H9 (cell line): ENCODE data around the gene APBB3. TPM values are rescaled to one million over a fixed set of nuclear protein-coding genes. Genes with fewer than 3 reads are reported as not detected.
"Not testable (repeated sequence)": the region's sequence is repeated elsewhere in the genome, so short reads cannot be mapped to it uniquely, and the experiment has no call there.

ENCODE experiments used
- DNase-seq: peaks from one replicate; pipeline ENCODE4 v3.0.0-alpha.2; 2017
- H2AFZ ChIP-seq: one replicate; pipeline ENCODE4 v1.6.1; 2013; ENCODE audit warnings: mild to moderate bottlenecking, low read length, control low read depth, moderate library complexity
- H2AK5ac ChIP-seq: 2 replicates; pipeline ENCODE4 v1.6.1; 2013; ENCODE audit warnings: low read length, control low read depth, mixed read lengths; ENCODE audit not compliant: insufficient read length
- H2BK120ac ChIP-seq: one replicate; pipeline ENCODE4 v1.6.1; 2013; ENCODE audit warnings: low read depth, mild to moderate bottlenecking, low read length, control low read depth, inconsistent platforms; ENCODE audit not compliant: poor library complexity, severe bottlenecking
- H2BK12ac ChIP-seq: 2 replicates; pipeline ENCODE4 v1.6.1; 2013; ENCODE audit warnings: low read length, control low read depth, mixed read lengths, low read depth; ENCODE audit not compliant: insufficient read length
- H2BK15ac ChIP-seq: 2 replicates; pipeline ENCODE4 v1.6.1; 2013; ENCODE audit warnings: low read depth, low read length, control low read depth
- H2BK20ac ChIP-seq: one replicate; pipeline ENCODE4 v1.6.1; 2013; ENCODE audit warnings: low read depth, mild to moderate bottlenecking, low read length, control low read depth, inconsistent platforms; ENCODE audit not compliant: poor library complexity, severe bottlenecking
- H2BK5ac ChIP-seq: 2 replicates; pipeline ENCODE4 v1.6.1; 2013; ENCODE audit warnings: low read length, control low read depth, mixed read lengths; ENCODE audit not compliant: insufficient read length
- H3K14ac ChIP-seq: 2 replicates; pipeline ENCODE4 v1.6.1; 2013; ENCODE audit warnings: low read length, control low read depth; ENCODE audit not compliant: insufficient read depth
- H3K18ac ChIP-seq: 2 replicates; pipeline ENCODE4 v1.6.1; 2013; ENCODE audit warnings: low read depth, mild to moderate bottlenecking, mixed read lengths, low read length, control low read depth; ENCODE audit not compliant: insufficient read length
- H3K23ac ChIP-seq: 2 replicates; pipeline ENCODE4 v1.6.1; 2013; ENCODE audit warnings: low read length, control low read depth, mixed read lengths, low read depth; ENCODE audit not compliant: insufficient read length
- H3K23me2 ChIP-seq: 2 replicates; pipeline ENCODE4 v1.6.1; 2013; ENCODE audit warnings: low read depth, mild to moderate bottlenecking, mixed read lengths, low read length, control low read depth; ENCODE audit not compliant: insufficient read length, poor library complexity, severe bottlenecking
- H3K27ac ChIP-seq: 2 replicates; pipeline ENCODE4 v1.5.1; 2013; ENCODE audit warnings: low read length, control low read depth, mixed read lengths, low read depth; ENCODE audit not compliant: insufficient read length
- H3K27me3 ChIP-seq: 2 replicates; pipeline ENCODE4 v1.6.1; 2013; ENCODE audit warnings: low read length, control low read depth, inconsistent platforms; ENCODE audit not compliant: insufficient read depth
- H3K4ac ChIP-seq: 2 replicates; pipeline ENCODE4 v1.6.1; 2013; ENCODE audit warnings: low read depth, mild to moderate bottlenecking, control low read depth, inconsistent platforms, low read length, moderate library complexity
- H3K4me1 ChIP-seq: 2 replicates; pipeline ENCODE4 v1.6.1; 2013; ENCODE audit warnings: low read length, control low read depth, inconsistent platforms; ENCODE audit not compliant: insufficient read depth
- H3K4me2 ChIP-seq: 2 replicates; pipeline ENCODE4 v1.6.1; 2013; ENCODE audit warnings: low read length, control low read depth, mixed read lengths; ENCODE audit not compliant: insufficient read length, insufficient read depth
- H3K56ac ChIP-seq: 2 replicates; pipeline ENCODE4 v1.6.1; 2013; ENCODE audit warnings: low read depth, mild to moderate bottlenecking, mixed read lengths, low read length, control low read depth; ENCODE audit not compliant: insufficient read length
- H3K79me1 ChIP-seq: 2 replicates; pipeline ENCODE4 v1.6.1; 2013; ENCODE audit warnings: low read depth, mild to moderate bottlenecking, moderate library complexity, low read length, control low read depth, inconsistent platforms; ENCODE audit not compliant: insufficient read depth, poor library complexity, severe bottlenecking
- H3K79me2 ChIP-seq: 2 replicates; pipeline ENCODE4 v1.6.1; 2013; ENCODE audit warnings: low read length, control low read depth, inconsistent platforms; ENCODE audit not compliant: insufficient read depth
- H3K9ac ChIP-seq: 2 replicates; pipeline ENCODE4 v1.6.1; 2013; ENCODE audit warnings: low read length, control low read depth, mixed read lengths; ENCODE audit not compliant: insufficient read length; ENCODE audit errors: extremely low read depth
- H3K9me3 ChIP-seq: one replicate; pipeline ENCODE4 v1.6.1; 2013; ENCODE audit warnings: low read depth, low read length, inconsistent platforms; ENCODE audit not compliant: control insufficient read depth
- H3T11ph ChIP-seq: one replicate; pipeline ENCODE4 v1.6.1; 2013; ENCODE audit warnings: mild to moderate bottlenecking, low read length, control low read depth, inconsistent platforms
- H4K20me1 ChIP-seq: one replicate; pipeline ENCODE4 v1.6.1; 2013; ENCODE audit not compliant: control insufficient read depth, insufficient read length, insufficient read depth
- H4K5ac ChIP-seq: 2 replicates; pipeline ENCODE4 v1.6.1; 2013; ENCODE audit warnings: low read depth, mild to moderate bottlenecking, mixed read lengths, low read length, control low read depth; ENCODE audit not compliant: insufficient read length
- H4K8ac ChIP-seq: replicated peaks from 2 replicates; pipeline ENCODE4 v1.6.1; 2013; ENCODE audit warnings: low read length, control low read depth, mixed read lengths, low read depth; ENCODE audit not compliant: insufficient read length
- H4K91ac ChIP-seq: 2 replicates; pipeline ENCODE4 v1.6.1; 2013; ENCODE audit warnings: low read depth, mild to moderate bottlenecking, moderate library complexity, mixed read lengths, low read length, control low read depth; ENCODE audit not compliant: insufficient read length
- H3K27ac Mint-ChIP-seq, 3 experiments: 2 replicates in 2 of 3; 3 replicates in 1 of 3; pipeline ENCODE4 v1.8.0; 2020 to 2021; ENCODE audit warnings: mixed read lengths in 3 of 3, mild to moderate bottlenecking in 1 of 3, moderate library complexity in 1 of 3
- H3K27me3 Mint-ChIP-seq: 2 replicates; pipeline ENCODE4 v1.8.0; 2021; ENCODE audit warnings: low read depth, mild to moderate bottlenecking, moderate library complexity, mixed read lengths
- H3K36me3 Mint-ChIP-seq, 3 experiments: 2 replicates in 2 of 3; 3 replicates in 1 of 3; pipeline ENCODE4 v1.8.0; 2020 to 2021; ENCODE audit warnings: low read depth in 3 of 3, mixed read lengths in 3 of 3; ENCODE audit not compliant: insufficient read depth in 1 of 3
- H3K4me1 Mint-ChIP-seq, 2 experiments: 2 replicates each; pipeline ENCODE4 v1.8.0; 2020; ENCODE audit warnings: mixed read lengths in 2 of 2
- H3K4me3 Mint-ChIP-seq, 2 experiments: 2 replicates in 1 of 2; 3 replicates in 1 of 2; pipeline ENCODE4 v1.8.0; 2020 to 2021; ENCODE audit warnings: mild to moderate bottlenecking in 2 of 2, mixed read lengths in 2 of 2, moderate library complexity in 1 of 2
- H3K9me3 Mint-ChIP-seq, 2 experiments: 2 replicates in 1 of 2; 3 replicates in 1 of 2; pipeline ENCODE4 v1.8.0; 2020; ENCODE audit warnings: mild to moderate bottlenecking in 2 of 2, mixed read lengths in 2 of 2, moderate library complexity in 1 of 2
- WGBS: extraction: QIAGEN DNeasy Blood & Tissue Kit; methylation state at CpG from one replicate; pipeline ENCODE4 v1.1.7; 2013; ENCODE audit warnings: missing lambda C conversion rate, low lambda C conversion rate, mixed read lengths; ENCODE audit not compliant: insufficient read length; ENCODE audit errors: extremely low coverage; 5-methylcytosine and 5-hydroxymethylcytosine counted together
- total RNA-seq: library from RNA; stranded (reverse); gene quantifications from 2 replicates; pipeline ENCODE4 v1.2.1, GENCODE V29; 2021
- TF ChIP-seq, protein P1 (sequence below): fragments of 200-600 bp; sonication (generic); conservative IDR thresholded peaks from 3 replicates; pipeline ENCODE4 v1.8.0; 2021; ENCODE audit warnings: antibody characterized with exemption, mild to moderate bottlenecking

The APBB3 gene
- total RNA-seq, 1 experiment from 2014 or later: 23.8 TPM

DNA sequence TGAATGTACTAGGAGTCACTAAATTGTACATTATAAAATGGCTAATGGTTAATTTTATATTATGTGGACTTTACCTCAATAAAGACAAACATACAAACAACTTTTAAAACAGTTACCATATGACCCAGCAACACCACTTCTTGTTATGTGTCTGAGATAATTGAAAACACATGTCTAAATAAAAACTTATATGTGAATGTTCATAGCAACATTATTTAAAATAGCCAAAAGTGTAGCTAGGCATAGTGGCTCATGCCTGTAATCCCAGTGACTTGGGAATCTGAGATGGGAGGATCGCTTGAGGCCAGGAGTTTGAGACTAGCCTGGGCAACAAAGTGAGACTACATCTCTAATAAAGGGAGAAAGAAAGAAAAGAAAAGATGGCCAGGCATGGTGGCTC, 23.1 kb upstream of the APBB3 start:
- Histone ChIP-seq H3K27ac (no peak overlapping the region), H2BK20ac (no peak overlapping the region), H3K18ac (no peak overlapping the region), H3K79me1 (no peaks in the 10 kb centered on the region), H4K5ac (no peak overlapping the region), H4K8ac (no peak overlapping the region), H2AK5ac (no peak overlapping the region), H3K79me2 (no peaks in the 10 kb centered on the region), H4K20me1 (no peaks in the 10 kb centered on the region), H3K56ac (no peak overlapping the region), H2BK15ac (no peak overlapping the region), H3K4ac (no peak overlapping the region), H3K9me3 (no peaks in the 10 kb centered on the region), H4K91ac (no peak overlapping the region), H3K4me2 (no peak overlapping the region), H3K23me2 (no peaks in the 10 kb centered on the region), H3K27me3 (no peaks in the 10 kb centered on the region), H2BK5ac (no peak overlapping the region), H2AFZ (no peak overlapping the region), H3T11ph (no peak overlapping the region), H3K4me1 (no peaks in the 10 kb centered on the region), H2BK120ac (no peak overlapping the region), H3K14ac (no peak overlapping the region), H2BK12ac (no peak overlapping the region), H3K23ac (no peak overlapping the region), H3K9ac (no peak overlapping the region)
- WGBS: no CpG with 5 or more reads among the region's 1 CpG
- H3K27ac Mint-ChIP-seq: no peak overlapping the region
- H3K4me3 Mint-ChIP-seq: no peak overlapping the region
- TF ChIP-seq, protein P1, sequence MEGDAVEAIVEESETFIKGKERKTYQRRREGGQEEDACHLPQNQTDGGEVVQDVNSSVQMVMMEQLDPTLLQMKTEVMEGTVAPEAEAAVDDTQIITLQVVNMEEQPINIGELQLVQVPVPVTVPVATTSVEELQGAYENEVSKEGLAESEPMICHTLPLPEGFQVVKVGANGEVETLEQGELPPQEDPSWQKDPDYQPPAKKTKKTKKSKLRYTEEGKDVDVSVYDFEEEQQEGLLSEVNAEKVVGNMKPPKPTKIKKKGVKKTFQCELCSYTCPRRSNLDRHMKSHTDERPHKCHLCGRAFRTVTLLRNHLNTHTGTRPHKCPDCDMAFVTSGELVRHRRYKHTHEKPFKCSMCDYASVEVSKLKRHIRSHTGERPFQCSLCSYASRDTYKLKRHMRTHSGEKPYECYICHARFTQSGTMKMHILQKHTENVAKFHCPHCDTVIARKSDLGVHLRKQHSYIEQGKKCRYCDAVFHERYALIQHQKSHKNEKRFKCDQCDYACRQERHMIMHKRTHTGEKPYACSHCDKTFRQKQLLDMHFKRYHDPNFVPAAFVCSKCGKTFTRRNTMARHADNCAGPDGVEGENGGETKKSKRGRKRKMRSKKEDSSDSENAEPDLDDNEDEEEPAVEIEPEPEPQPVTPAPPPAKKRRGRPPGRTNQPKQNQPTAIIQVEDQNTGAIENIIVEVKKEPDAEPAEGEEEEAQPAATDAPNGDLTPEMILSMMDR: no peak
- DNase-seq: no peak
- H3K36me3 Mint-ChIP-seq: no peaks in the 10 kb centered on the region
- H3K4me1 Mint-ChIP-seq: no peaks in the 10 kb centered on the region
- peaks cover 9 to 13% of the 10 kb centered on the region in 2 experiments for H3K9me3 Mint-ChIP-seq
- H3K27me3 Mint-ChIP-seq: peaks cover 7% of the 10 kb centered on the region

DNA sequence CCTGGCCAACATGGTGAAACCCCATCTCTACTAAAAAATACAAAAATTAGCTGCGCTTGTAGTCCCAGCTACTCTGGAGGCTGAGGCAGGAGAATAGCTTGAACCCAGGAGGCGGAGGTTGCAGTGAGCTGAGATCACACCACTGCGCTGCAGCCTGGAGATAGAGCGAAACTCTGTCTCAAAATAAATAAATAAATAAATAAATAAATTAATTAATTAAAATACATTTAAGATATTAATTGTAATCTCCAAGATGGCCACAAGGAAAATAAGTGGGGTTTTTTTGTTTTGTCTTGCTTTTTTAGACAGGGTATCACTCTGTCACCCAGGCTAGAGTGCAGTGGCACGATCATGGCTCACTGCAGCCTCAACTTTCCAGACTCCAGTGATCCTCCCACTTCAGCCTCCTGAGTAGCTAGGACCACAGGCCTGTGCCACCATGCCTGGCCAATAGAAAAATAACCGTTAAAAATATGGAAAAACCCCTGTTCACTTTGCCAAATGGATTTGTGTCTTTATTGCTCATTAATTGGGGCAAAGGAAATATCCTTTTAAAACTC, 14.9 kb upstream of the APBB3 start:
- H2BK20ac ChIP-seq: not testable (repeated sequence)
- peaks cover 16% of the 10 kb centered on the region for H3K27me3 Mint-ChIP-seq

More for the DNA sequence above, 14.9 kb upstream of the APBB3 start:
- not testable (repeated sequence) for H3K9ac ChIP-seq, H3K36me3 Mint-ChIP-seq, H4K91ac ChIP-seq, H2BK5ac ChIP-seq, H3K4ac ChIP-seq, H3K27ac Mint-ChIP-seq, H3K27me3 ChIP-seq, H4K20me1 ChIP-seq, H3K18ac ChIP-seq, H3K23ac ChIP-seq, H3T11ph ChIP-seq, H3K27ac ChIP-seq, H3K9me3 ChIP-seq, H3K4me3 Mint-ChIP-seq, H2AFZ ChIP-seq, H3K79me1 ChIP-seq, H2AK5ac ChIP-seq, H3K4me2 ChIP-seq, H4K8ac ChIP-seq, H3K56ac ChIP-seq, H3K4me1 Mint-ChIP-seq, H3K79me2 ChIP-seq, H2BK15ac ChIP-seq, H2BK120ac ChIP-seq, H4K5ac ChIP-seq, H3K4me1 ChIP-seq, H3K23me2 ChIP-seq, H3K14ac ChIP-seq, H2BK12ac ChIP-seq, DNase-seq
- H3K9me3 Mint-ChIP-seq: peaks cover 9 to 13% of the 10 kb centered on the region in 2 experiments; a peak in 4 of 5 replicates
- WGBS: no CpG with 5 or more reads among the region's 6 CpGs
